GM18517 (cell line): ENCODE data around the gene FIBIN.
"Not testable (repeated sequence)": the region's sequence is repeated elsewhere in the genome, so short reads cannot be mapped to it uniquely, and the experiment has no call there.

Source experiments
- ATAC-seq: cut with Tn5 transposase; IDR thresholded peaks from one replicate; pipeline ENCODE4 v1.9.1; 2021; ENCODE audit warnings: mild to moderate bottlenecking, moderate library complexity; ENCODE audit not compliant: unreplicated experiment

FIBIN gene

GRCh38 chr11:26993965-26994457 lies at the start of gene FIBIN:
FIBIN (plus strand) TSS chr11:26994112; CDS start chr11:26994527, 415 bp downstream.
- no peak for ATAC-seq

- no peak for ATAC-seq
Observed at GRCh38 chr11:26944866-26945664, 48.8 kb upstream of the FIBIN start.

- no peak for ATAC-seq
Observed at GRCh38 chr11:26946257-26946716, 47.6 kb upstream of the FIBIN start.

GRCh38 chr11:26947379-26947844 lies 46.5 kb upstream of the FIBIN start:
- no peak for ATAC-seq

- no peak for ATAC-seq
Observed at GRCh38 chr11:26947904-26948639, 45.8 kb upstream of the FIBIN start.

GRCh38 chr11:26948881-26949280 lies 45.0 kb upstream of the FIBIN start:
- ATAC-seq = no peak

GRCh38 chr11:26949846-26950245 lies 44.1 kb upstream of the FIBIN start:
- ATAC-seq = no peak

GRCh38 chr11:26950260-26950719 lies 43.6 kb upstream of the FIBIN start:
- no peak for ATAC-seq

- ATAC-seq = no peak
Observed at GRCh38 chr11:26951809-26952515, 42.0 kb upstream of the FIBIN start.

- ATAC-seq = no peak
Observed at GRCh38 chr11:26953770-26954392, 40.0 kb upstream of the FIBIN start.

GRCh38 chr11:26958005-26958701 lies 35.8 kb upstream of the FIBIN start:
- no peak for ATAC-seq

GRCh38 chr11:26958702-26959049 lies 35.2 kb upstream of the FIBIN start:
- no peak for ATAC-seq

- ATAC-seq = no peak
Observed at GRCh38 chr11:26960281-26960680, 33.6 kb upstream of the FIBIN start.

- ATAC-seq = no peak
Observed at GRCh38 chr11:26963764-26964163, 30.1 kb upstream of the FIBIN start.

GRCh38 chr11:26964339-26964738 lies 29.6 kb upstream of the FIBIN start:
- ATAC-seq = no peak

GRCh38 chr11:26964847-26965485 lies 28.9 kb upstream of the FIBIN start:
- not testable (repeated sequence) for ATAC-seq

GRCh38 chr11:26971961-26972360 lies 22.0 kb upstream of the FIBIN start:
- ATAC-seq = no peak

- ATAC-seq = no peak
Observed at GRCh38 chr11:26974069-26974783, 19.7 kb upstream of the FIBIN start.

- ATAC-seq = no peak
Observed at GRCh38 chr11:26974996-26975395, 18.9 kb upstream of the FIBIN start.
